Activated naive CD4-positive, alpha-beta T cell treated with anti-CD3 and anti-CD28 coated beads, Interleukin-2, amount 10 ng/mL, durations not matched to agents 7 days and 5 days (primary cell): ENCODE data around the gene PEX11G.

ENCODE experiments used
- CTCF ChIA-PET: fragments of 350-600 bp; sonication (Branson Sonifier 250); formaldehyde crosslinking; loops from one replicate; lab custom pipeline; 2021; ENCODE audit warnings: antibody characterized with exemption; lab: Charles Lee
- DNase-seq: peaks from one replicate; pipeline ENCODE4 v3.0.0-alpha.2; 2020
- H3K27ac Mint-ChIP-seq: one replicate; pipeline ENCODE4 v1.8.0; 2021; ENCODE audit warnings: mild to moderate bottlenecking, moderate library complexity, mixed read lengths
- H3K27me3 Mint-ChIP-seq: one replicate; pipeline ENCODE4 v1.8.0; 2021; ENCODE audit warnings: mild to moderate bottlenecking, mixed read lengths
- H3K36me3 Mint-ChIP-seq: one replicate; pipeline ENCODE4 v1.8.0; 2021; ENCODE audit warnings: mixed read lengths
- H3K4me1 Mint-ChIP-seq: one replicate; pipeline ENCODE4 v1.8.0; 2021; ENCODE audit warnings: mixed read lengths
- H3K4me3 Mint-ChIP-seq: one replicate; pipeline ENCODE4 v1.8.0; 2021; ENCODE audit warnings: mild to moderate bottlenecking, moderate library complexity, mixed read lengths
- H3K9me3 Mint-ChIP-seq: one replicate; pipeline ENCODE4 v1.8.0; 2021; ENCODE audit warnings: mixed read lengths

The PEX11G gene

GRCh38 chr19:7429638-7430282, 59.1 kb downstream of the PEX11G start:
- H3K4me3 Mint-ChIP-seq: no peak overlapping the region
- H3K27ac Mint-ChIP-seq: no peak overlapping the region
- H3K4me1 Mint-ChIP-seq: no peaks in the 10 kb centered on the region
- no peaks in the 10 kb centered on the region for H3K9me3 Mint-ChIP-seq
- H3K36me3 Mint-ChIP-seq: peaks cover 13% of the 10 kb centered on the region
- DNase-seq: no peak
- no peaks in the 10 kb centered on the region for H3K27me3 Mint-ChIP-seq
- CTCF ChIA-PET: no interaction called here

GRCh38 chr19:7428651-7429113, 60.2 kb downstream of the PEX11G start:
- no peaks in the 10 kb centered on the region for H3K9me3 Mint-ChIP-seq
- no peak overlapping the region for H3K4me3 Mint-ChIP-seq
- DNase-seq: no peak
- CTCF ChIA-PET: no interaction called here
- H3K36me3 Mint-ChIP-seq: peaks cover 16% of the 10 kb centered on the region
- H3K27ac Mint-ChIP-seq: no peak overlapping the region
- no peaks in the 10 kb centered on the region for H3K27me3 Mint-ChIP-seq
- H3K4me1 Mint-ChIP-seq: no peaks in the 10 kb centered on the region

GRCh38 chr19:7427944-7428343, 60.9 kb downstream of the PEX11G start:
- H3K4me1 Mint-ChIP-seq: no peaks in the 10 kb centered on the region
- no peaks in the 10 kb centered on the region for H3K27me3 Mint-ChIP-seq
- CTCF ChIA-PET: no interaction called here
- no peak for DNase-seq
- no peak overlapping the region for H3K27ac Mint-ChIP-seq
- H3K9me3 Mint-ChIP-seq: no peaks in the 10 kb centered on the region
- no peak overlapping the region for H3K4me3 Mint-ChIP-seq
- peaks cover 16% of the 10 kb centered on the region for H3K36me3 Mint-ChIP-seq

- no peak overlapping the region for H3K4me3 Mint-ChIP-seq
Measured at GRCh38 chr19:7426986-7427385, 61.8 kb downstream of the PEX11G start.

More at GRCh38 chr19:7426986-7427385, 61.8 kb downstream of the PEX11G start:
- H3K4me1 Mint-ChIP-seq: no peaks in the 10 kb centered on the region
- H3K36me3 Mint-ChIP-seq: peaks cover 22% of the 10 kb centered on the region
- CTCF ChIA-PET: interaction anchor here (0.6 kb wide), 1 partner anchor 74 kb away, joined by 3 read pairs; no protein-coding TSS in a partner anchor
- H3K9me3 Mint-ChIP-seq: no peaks in the 10 kb centered on the region
- no peak for DNase-seq
- H3K27ac Mint-ChIP-seq: no peak overlapping the region
- H3K27me3 Mint-ChIP-seq: no peaks in the 10 kb centered on the region
